Measurements from ENCODE around the gene MYG1.
A peak's percentile ranks its signal among the peaks of the same experiment; 100 is the strongest.

DNA sequence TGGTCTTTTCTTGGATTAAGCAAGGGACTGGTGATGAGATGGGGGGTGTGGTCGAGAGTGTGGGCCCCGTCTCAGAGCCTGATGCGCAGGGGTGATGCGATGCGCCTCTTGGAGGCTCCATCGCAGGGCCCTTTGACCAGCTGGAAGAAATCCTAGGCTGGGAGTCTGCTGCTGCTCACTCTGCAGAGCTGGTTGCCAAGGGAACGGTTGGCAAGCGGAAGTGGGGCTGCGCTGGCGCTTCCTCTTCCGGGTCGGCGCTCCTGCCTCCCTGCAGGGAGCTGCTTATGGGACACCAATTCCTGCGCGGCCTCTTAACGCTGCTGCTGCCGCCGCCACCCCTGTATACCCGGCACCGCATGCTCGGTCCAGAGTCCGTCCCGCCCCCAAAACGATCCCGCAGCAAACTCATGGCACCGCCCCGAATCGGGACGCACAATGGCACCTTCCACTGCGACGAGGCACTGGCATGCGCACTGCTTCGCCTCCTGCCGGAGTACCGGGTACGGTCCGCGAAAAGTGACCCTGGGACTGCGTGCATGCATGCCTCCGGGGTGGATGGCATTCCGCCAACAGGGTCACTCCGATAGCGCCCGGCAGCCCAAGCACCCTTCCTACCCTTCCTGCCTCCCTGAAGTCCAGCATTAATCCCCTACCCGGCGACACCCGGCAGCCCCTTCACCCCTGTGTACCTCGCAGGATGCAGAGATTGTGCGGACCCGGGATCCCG is at the start of gene MYG1:
- no peak for TF ChIP-seq TOX (CRISPR knock-in tag; IDR thresholded peaks at IDR 0.05; ENCODE audit: borderline replicate concordance)
- TF ChIP-seq, protein P1, sequence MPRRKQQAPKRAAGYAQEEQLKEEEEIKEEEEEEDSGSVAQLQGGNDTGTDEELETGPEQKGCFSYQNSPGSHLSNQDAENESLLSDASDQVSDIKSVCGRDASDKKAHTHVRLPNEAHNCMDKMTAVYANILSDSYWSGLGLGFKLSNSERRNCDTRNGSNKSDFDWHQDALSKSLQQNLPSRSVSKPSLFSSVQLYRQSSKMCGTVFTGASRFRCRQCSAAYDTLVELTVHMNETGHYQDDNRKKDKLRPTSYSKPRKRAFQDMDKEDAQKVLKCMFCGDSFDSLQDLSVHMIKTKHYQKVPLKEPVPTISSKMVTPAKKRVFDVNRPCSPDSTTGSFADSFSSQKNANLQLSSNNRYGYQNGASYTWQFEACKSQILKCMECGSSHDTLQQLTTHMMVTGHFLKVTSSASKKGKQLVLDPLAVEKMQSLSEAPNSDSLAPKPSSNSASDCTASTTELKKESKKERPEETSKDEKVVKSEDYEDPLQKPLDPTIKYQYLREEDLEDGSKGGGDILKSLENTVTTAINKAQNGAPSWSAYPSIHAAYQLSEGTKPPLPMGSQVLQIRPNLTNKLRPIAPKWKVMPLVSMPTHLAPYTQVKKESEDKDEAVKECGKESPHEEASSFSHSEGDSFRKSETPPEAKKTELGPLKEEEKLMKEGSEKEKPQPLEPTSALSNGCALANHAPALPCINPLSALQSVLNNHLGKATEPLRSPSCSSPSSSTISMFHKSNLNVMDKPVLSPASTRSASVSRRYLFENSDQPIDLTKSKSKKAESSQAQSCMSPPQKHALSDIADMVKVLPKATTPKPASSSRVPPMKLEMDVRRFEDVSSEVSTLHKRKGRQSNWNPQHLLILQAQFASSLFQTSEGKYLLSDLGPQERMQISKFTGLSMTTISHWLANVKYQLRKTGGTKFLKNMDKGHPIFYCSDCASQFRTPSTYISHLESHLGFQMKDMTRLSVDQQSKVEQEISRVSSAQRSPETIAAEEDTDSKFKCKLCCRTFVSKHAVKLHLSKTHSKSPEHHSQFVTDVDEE (CRISPR knock-in tag; IDR thresholded peaks at IDR 0.05), result no peak
- TF ChIP-seq BACH2 (CRISPR knock-in tag; IDR thresholded peaks at IDR 0.05; ENCODE audit: borderline replicate concordance), result no peak
- no peak for TF ChIP-seq PATZ1 (CRISPR knock-in tag; IDR thresholded peaks at IDR 0.05; ENCODE audit: borderline replicate concordance)
- TF ChIP-seq ISL1 (CRISPR knock-in tag; IDR thresholded peaks at IDR 0.05), result no peak
- no peak for TF ChIP-seq ESRRG (CRISPR knock-in tag; IDR thresholded peaks at IDR 0.05)
- TF ChIP-seq ARNTL (CRISPR knock-in tag; IDR thresholded peaks at IDR 0.05; ENCODE audit: borderline replicate concordance, low read depth), result no peak
- no peak for TF ChIP-seq TCF4 (CRISPR knock-in tag; IDR thresholded peaks at IDR 0.05; ENCODE audit: borderline replicate concordance)
- 0 out of 2 replicates have a peak, but pooled peaks have one; percentile 42 for TF ChIP-seq POU6F1 (CRISPR knock-in tag; IDR thresholded peaks at IDR 0.05; ENCODE audit: borderline replicate concordance, low read depth)
- TF ChIP-seq ZNF8 (CRISPR knock-in tag; IDR thresholded peaks at IDR 0.05), result no peak
- TF ChIP-seq PPARA (CRISPR knock-in tag; IDR thresholded peaks at IDR 0.05; ENCODE audit: borderline replicate concordance), result no peak

Measured in SK-N-SH treated with all-trans-retinoic acid at 6 μM for 48 hours (cell line).